ENCODE measurements around the gene PEX10. TPM values are rescaled to one million over a fixed set of nuclear protein-coding genes. Genes with fewer than 3 reads are reported as not detected.

PEX10 gene
- polyA plus RNA-seq, 1 donor from 2014 or later = 30.1 TPM

- no peaks in the 10 kb centered on the region for H3K36me3 ChIP-seq (ENCODE audit: insufficient read depth, low read length)
- TF ChIP-seq CTCF (IDR thresholded peaks at IDR 0.05; ENCODE audit: poor library complexity, severe bottlenecking) = no peak
- TF ChIP-seq REST (IDR thresholded peaks at IDR 0.05; ENCODE audit: borderline replicate concordance) = no peak
- no peak for TF ChIP-seq SMC3 (conservative IDR thresholded peaks at IDR 0.05; ENCODE audit: poor library complexity)
- TF ChIP-seq RAD21 (conservative IDR thresholded peaks at IDR 0.05) = no peak
- TF ChIP-seq POLR2AphosphoS5 (IDR thresholded peaks at IDR 0.05) = no peak
- TF ChIP-seq TAF1 (IDR thresholded peaks at IDR 0.05; ENCODE audit: low read depth) = no peak
- no peak for TF ChIP-seq EZH2 (IDR thresholded peaks at IDR 0.05; ENCODE audit: borderline replicate concordance, insufficient read depth, low read length, poor library complexity, severe bottlenecking)
- no peak for TF ChIP-seq MXI1 (conservative IDR thresholded peaks at IDR 0.05; ENCODE audit: poor library complexity, severe bottlenecking)
- TF ChIP-seq EP300 (conservative IDR thresholded peaks at IDR 0.05; ENCODE audit: poor library complexity, severe bottlenecking) = no peak
- H2AFZ ChIP-seq (ENCODE audit: low read depth, low read length) = no peak overlapping the region
- H3K27ac ChIP-seq (ENCODE audit: low read length) = no peak overlapping the region
- H4K20me1 ChIP-seq (ENCODE audit: insufficient read depth) = no peaks in the 10 kb centered on the region
- H3K27me3 ChIP-seq (ENCODE audit: insufficient read depth, low read depth, low read length) = no peaks in the 10 kb centered on the region
- no peaks in the 10 kb centered on the region for H3F3A ChIP-seq (ENCODE audit: insufficient read depth, low read length, poor library complexity, severe bottlenecking)
- H3K9me3 ChIP-seq (ENCODE audit: low read length) = no peaks in the 10 kb centered on the region
- no peaks in the 10 kb centered on the region for H3K79me2 ChIP-seq (replicated peaks; ENCODE audit: insufficient read depth, low read length)
- H3K9me2 ChIP-seq (ENCODE audit: insufficient read depth, low read length) = no peaks in the 10 kb centered on the region
- H3K9ac ChIP-seq (ENCODE audit: low read length) = no peak overlapping the region
- no peak overlapping the region for H3K4me2 ChIP-seq (ENCODE audit: low read length)
- no peak overlapping the region for H3K4me3 ChIP-seq (ENCODE audit: low read length)
Observed at GRCh38 chr1:2433936-2434655, 21.7 kb upstream of the PEX10 start.

- Histone ChIP-seq H3K4me3 (ENCODE audit: low read length) (no peak overlapping the region), H2AFZ (ENCODE audit: low read depth, low read length) (no peak overlapping the region), H3K27me3 (ENCODE audit: insufficient read depth, low read depth, low read length) (no peaks in the 10 kb centered on the region), H3K27ac (ENCODE audit: low read length) (no peak overlapping the region), H3K79me2 (replicated peaks; ENCODE audit: insufficient read depth, low read length) (no peaks in the 10 kb centered on the region), H3K9me2 (ENCODE audit: insufficient read depth, low read length) (no peaks in the 10 kb centered on the region), H3K36me3 (ENCODE audit: insufficient read depth, low read length) (no peaks in the 10 kb centered on the region), H4K20me1 (ENCODE audit: insufficient read depth) (no peaks in the 10 kb centered on the region), H3F3A (ENCODE audit: insufficient read depth, low read length, poor library complexity, severe bottlenecking) (no peaks in the 10 kb centered on the region), H3K9ac (ENCODE audit: low read length) (peak overlapping the region; percentile 40), H3K9me3 (ENCODE audit: low read length) (no peaks in the 10 kb centered on the region), H3K4me2 (ENCODE audit: low read length) (no peak overlapping the region)
- TF ChIP-seq RAD21 (conservative IDR thresholded peaks at IDR 0.05) (no peak), EP300 (conservative IDR thresholded peaks at IDR 0.05; ENCODE audit: poor library complexity, severe bottlenecking) (no peak), MXI1 (conservative IDR thresholded peaks at IDR 0.05; ENCODE audit: poor library complexity, severe bottlenecking) (no peak), REST (IDR thresholded peaks at IDR 0.05; ENCODE audit: borderline replicate concordance) (no peak), EZH2 (IDR thresholded peaks at IDR 0.05; ENCODE audit: borderline replicate concordance, insufficient read depth, low read length, poor library complexity, severe bottlenecking) (no peak), POLR2AphosphoS5 (IDR thresholded peaks at IDR 0.05) (no peak), SMC3 (conservative IDR thresholded peaks at IDR 0.05; ENCODE audit: poor library complexity) (no peak), CTCF (IDR thresholded peaks at IDR 0.05; ENCODE audit: poor library complexity, severe bottlenecking) (no peak), TAF1 (IDR thresholded peaks at IDR 0.05; ENCODE audit: low read depth) (no peak)
Observed at GRCh38 chr1:2433196-2433595, 20.8 kb upstream of the PEX10 start.

All from neural cell (in vitro differentiated cells).